KBM-7 (cell line): ENCODE measurements around the gene NAV3.
A peak's percentile ranks its signal among the peaks of the same experiment; 100 is the strongest.
"Not testable (repeated sequence)": the region's sequence is repeated elsewhere in the genome, so short reads cannot be mapped to it uniquely, and the experiment has no call there.

Experiments used
- DNase-seq: peaks from one replicate; pipeline ENCODE4 v3.0.0-alpha.2; 2015
- in situ Hi-C: fragments of 300-500 bp; cut with MboI; formaldehyde crosslinking; loops from 2 replicates; pipeline ENCODE4 v1.14.3; 2020; ENCODE audit warnings: low sequenced_read_pairs, low pct_unique_long_range_greater_than_20kb, mixed read lengths

The NAV3 gene

GRCh38 chr12:78087363-78087675, 256.6 kb downstream of the NAV3 start:
- in situ Hi-C loops, result no loop called here

GRCh38 chr12:78088391-78088832, 257.7 kb downstream of the NAV3 start:
- DNase-seq, result no peak
- in situ Hi-C loops, result no loop called here

More at GRCh38 chr12:78087363-78087675, 256.6 kb downstream of the NAV3 start:
- no peak for DNase-seq

- no peak for DNase-seq
- in situ Hi-C loops, result no loop called here
These were observed 259.6 kb downstream of the NAV3 start for GRCh38 chr12:78090266-78090665.

DNA sequence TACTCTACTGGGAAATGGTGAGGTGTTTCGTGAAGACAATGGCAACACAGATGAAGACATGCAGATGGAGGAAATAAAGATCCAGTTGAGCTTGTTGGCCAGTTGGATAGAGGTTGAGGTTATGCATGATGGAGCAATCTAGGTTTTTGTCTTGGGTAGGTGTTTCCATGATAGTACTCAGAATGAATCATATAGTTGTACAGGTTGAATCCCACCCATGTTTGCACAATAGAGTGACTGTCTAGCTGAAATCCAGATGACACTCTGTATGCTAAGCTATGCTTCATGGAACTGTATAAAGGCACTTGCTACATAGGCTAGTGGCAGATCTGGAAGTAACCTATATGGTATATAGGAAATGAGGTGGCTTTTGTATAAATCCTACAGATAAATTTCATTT, 264.9 kb downstream of the NAV3 start:
- no peak for DNase-seq
- in situ Hi-C loops, result no loop called here

- in situ Hi-C loops, result no loop called here
- no peak for DNase-seq
These were observed 266.4 kb downstream of the NAV3 start for GRCh38 chr12:78096909-78097597.

- no peak for DNase-seq
- in situ Hi-C loops, result no loop called here
These were observed 269.1 kb downstream of the NAV3 start for GRCh38 chr12:78099806-78100205.

DNA sequence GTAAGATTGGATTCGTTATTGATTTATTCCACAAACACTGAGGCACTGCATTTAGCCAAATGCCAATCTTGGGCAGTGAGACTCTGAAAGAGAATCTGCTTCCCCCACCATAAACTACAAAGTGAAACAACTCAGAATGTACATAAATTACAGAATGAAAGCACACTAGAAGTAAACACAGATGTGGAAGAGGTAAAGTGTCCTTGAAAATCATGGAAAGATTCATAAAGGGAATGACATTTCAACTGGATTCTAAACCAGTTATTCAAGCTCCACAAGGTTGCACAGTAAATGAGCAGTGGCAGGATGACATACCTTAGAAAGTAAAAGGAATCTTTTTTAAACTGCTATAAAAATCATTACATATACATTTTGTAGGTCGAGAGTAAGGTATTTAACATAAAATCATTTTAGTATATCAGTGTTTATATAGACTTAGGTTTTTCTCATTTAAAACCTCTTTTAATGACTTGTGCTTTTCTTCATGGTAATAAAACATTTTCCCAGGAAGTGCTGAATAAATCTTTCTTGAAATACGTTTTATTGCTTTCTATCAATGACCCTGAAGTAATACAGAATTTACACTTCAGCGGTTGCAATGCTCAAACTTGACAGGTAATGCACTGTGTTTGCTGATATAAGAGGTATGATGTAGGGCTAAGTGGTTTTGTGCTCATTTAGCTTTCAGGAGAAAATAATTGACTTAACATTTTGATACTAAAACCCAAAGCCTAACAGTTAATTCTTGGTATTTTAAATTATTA, 270.6 kb downstream of the NAV3 start:
- in situ Hi-C loops, result no loop called here
- DNase-seq, result no peak

DNA sequence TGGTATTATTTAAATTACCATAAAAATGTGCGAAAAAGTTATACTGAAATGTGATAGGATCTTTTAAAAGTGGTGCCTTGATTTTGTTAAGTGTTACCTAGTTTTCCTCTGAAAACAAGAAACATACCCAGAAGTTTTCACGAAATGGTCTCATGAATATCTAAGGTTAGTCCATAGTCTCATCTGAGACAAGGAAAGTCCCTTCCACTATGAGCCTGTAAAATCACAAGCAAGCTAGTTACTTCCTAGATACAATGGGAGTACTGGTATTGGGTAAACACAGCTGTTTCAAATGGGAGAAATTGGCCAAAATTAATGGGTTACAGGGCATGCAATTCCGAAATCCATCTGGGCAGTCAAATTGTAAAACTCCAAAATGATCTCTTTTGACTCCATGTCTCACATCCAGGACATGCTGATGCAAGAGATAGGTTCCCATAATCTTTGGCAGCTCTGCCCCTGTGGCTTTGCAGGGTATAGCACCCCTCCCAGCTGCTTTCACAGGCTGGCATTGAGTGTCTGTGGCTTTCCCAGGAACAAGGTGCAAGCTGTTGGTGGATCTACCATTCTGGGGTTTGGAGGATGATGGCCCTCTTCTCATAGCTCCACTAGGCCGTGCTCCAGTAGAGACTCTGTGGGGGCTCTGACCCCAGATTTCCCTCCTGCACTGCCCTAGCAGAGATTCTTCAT, 271.4 kb downstream of the NAV3 start:
- no peak for DNase-seq
- in situ Hi-C loops, result no loop called here

- in situ Hi-C loops, DNase-seq: not testable (repeated sequence)
These were observed 272.1 kb downstream of the NAV3 start for GRCh38 chr12:78102801-78103200.

GRCh38 chr12:78115889-78116288, 285.2 kb downstream of the NAV3 start:
- in situ Hi-C loops, result no loop called here
- DNase-seq, result no peak

DNA sequence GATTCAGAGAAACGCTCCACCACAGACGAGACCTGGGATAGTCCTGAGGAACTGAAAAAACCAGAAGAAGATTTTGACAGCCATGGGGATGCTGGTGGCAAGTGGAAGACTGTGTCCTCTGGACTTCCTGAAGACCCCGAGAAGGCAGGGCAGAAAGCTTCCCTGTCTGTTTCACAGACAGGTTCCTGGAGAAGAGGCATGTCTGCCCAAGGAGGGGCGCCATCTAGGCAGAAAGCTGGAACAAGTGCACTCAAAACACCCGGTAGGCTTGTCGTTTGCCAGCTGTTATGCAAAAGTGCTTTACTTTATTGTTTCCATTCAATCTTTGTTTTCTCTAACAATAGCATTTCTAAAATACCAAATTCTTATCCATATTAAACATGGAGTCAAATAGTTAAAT, 287.3 kb downstream of the NAV3 start:
- in situ Hi-C loops, result no loop called here
- DNase-seq, result peak; percentile 1

DNA sequence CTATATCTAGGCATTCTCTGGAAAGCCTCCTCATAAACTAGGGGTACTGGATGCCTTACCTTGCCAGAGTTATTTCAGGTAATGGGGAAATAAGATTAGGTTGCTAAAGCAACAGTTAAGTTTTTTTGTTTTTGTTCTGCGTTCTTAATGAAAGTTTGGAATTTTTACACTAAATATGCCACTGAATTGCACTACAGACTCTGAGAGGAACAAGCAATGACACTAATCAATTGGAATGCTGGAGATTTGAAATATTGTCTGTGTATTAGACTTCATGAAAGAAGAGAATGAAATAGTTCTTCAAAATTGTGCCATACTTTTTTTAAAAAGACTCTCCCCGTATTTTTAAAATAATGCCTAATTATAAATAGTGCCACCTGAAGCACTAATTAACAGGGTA, 287.8 kb downstream of the NAV3 start:
- in situ Hi-C loops, result no loop called here
- no peak for DNase-seq

DNA sequence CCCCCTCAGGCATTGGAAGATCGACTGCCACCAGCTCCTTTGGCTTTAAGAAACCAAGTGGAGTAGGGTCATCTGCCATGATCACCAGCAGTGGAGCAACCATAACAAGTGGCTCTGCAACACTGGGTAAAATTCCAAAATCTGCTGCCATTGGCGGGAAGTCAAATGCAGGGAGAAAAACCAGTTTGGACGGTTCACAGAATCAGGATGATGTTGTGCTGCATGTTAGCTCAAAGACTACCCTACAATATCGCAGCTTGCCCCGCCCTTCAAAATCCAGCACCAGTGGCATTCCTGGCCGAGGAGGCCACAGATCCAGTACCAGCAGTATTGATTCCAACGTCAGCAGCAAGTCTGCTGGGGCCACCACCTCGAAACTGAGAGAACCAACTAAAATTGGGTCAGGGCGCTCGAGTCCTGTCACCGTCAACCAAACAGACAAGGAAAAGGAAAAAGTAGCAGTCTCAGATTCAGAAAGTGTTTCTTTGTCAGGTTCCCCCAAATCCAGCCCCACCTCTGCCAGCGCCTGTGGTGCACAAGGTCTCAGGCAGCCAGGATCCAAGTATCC, 288.7 kb downstream of the NAV3 start:
- in situ Hi-C loops, result no loop called here
- DNase-seq, result no peak

DNA sequence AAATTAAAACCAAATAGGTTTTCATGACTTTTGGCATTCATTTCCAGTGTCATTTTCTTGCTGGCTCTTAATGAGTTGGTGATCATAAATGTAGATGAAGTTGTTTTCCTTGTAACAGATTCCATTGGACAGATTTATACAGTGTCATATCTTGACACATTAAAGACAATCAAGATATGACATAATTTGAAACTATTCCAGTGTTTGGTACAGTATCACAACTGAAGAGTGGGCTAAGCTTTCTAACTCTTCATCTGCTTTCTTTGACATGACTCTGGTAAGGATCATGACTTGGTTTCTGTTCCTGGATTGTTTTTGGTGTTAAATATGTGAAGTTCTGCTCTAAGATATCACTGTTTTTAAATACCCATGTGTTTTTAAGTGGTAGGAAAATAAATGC, 289.6 kb downstream of the NAV3 start:
- in situ Hi-C loops, result no loop called here

GRCh38 chr12:78120866-78121560, 290.3 kb downstream of the NAV3 start:
- peak; percentile 3 for DNase-seq
- in situ Hi-C loops, result no loop called here

More for the DNA sequence above, 289.6 kb downstream of the NAV3 start:
- DNase-seq, result no peak

GRCh38 chr12:78121969-78122610, 291.4 kb downstream of the NAV3 start:
- in situ Hi-C loops, result no loop called here
- no peak for DNase-seq

- in situ Hi-C loops, result no loop called here
These were observed 297.5 kb downstream of the NAV3 start for GRCh38 chr12:78128211-78128610.

GRCh38 chr12:78143717-78144116, 313.0 kb downstream of the NAV3 start:
- in situ Hi-C loops, result no loop called here

More at GRCh38 chr12:78128211-78128610, 297.5 kb downstream of the NAV3 start:
- DNase-seq, result no peak

GRCh38 chr12:78145398-78145797, 314.7 kb downstream of the NAV3 start:
- no peak for DNase-seq
- in situ Hi-C loops, result no loop called here

More at GRCh38 chr12:78143717-78144116, 313.0 kb downstream of the NAV3 start:
- DNase-seq, result no peak
